NCI-H526 treated with DMSO at 0.1 percent for 48 hours (cell line): ENCODE measurements around the gene SSR1.
A peak's percentile ranks its signal among the peaks of the same experiment; 100 is the strongest.
"Not testable (repeated sequence)": the region's sequence is repeated elsewhere in the genome, so short reads cannot be mapped to it uniquely, and the experiment has no call there.

ENCODE experiments used
- DNase-seq: peaks from one replicate; lab custom pipeline; 2025; lab: John Stamatoyannopoulos, UW

Gene SSR1

DNA sequence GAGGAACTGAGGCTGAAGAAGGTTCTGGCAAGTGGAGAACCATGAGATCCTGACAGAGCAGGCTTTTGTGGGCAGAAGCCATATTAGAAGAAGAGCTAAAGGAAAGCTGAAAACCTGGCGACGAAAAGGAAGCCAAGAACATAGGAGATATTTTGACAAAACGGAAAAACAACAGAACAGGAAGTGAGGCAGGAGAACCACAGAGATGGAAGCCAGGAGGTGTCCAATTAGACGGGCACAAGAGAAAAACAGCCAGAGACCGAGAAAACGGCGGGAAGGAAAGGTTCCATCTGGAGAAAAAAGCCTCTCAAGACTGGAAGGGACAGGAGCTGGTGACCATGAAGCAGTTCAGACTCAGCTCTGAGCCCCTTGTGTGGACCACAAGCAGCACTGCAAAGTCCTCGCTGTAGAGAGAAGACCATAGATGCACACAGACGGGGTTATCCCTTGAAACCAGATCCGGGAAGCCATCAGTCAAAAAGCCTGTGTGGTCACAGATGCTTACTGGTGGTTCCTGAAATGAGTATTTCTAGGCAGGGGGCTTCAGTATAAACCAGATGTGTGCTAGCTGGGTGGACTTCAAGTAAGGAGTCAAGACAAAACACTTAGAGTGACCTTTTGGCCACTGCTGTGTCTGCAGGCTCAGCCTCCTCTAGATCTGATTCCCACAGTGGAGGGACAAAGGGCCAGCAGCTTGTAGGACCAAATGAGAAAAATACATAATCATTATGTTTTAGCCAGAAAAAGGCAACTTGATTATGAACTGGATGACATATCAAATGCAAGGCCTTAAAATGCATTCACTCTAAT lies 30.7 kb downstream of the SSR1 start:
- no peak for DNase-seq

DNA sequence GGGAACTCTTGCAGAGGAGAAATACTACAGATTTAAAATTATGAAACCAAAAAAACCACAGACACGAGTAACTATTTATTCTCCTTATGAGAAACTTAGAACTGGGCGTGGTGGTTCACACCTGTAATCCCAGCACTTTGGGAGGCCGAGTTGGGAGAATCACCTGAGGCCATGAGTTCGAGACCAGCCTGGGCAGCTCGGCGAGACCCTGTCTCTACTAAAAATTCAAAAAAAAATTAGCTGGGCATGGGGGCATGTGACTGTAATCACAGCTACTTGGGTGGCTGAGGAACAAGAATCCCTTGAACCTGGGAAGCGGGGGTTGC lies 36.8 kb downstream of the SSR1 start:
- DNase-seq, result no peak

DNA sequence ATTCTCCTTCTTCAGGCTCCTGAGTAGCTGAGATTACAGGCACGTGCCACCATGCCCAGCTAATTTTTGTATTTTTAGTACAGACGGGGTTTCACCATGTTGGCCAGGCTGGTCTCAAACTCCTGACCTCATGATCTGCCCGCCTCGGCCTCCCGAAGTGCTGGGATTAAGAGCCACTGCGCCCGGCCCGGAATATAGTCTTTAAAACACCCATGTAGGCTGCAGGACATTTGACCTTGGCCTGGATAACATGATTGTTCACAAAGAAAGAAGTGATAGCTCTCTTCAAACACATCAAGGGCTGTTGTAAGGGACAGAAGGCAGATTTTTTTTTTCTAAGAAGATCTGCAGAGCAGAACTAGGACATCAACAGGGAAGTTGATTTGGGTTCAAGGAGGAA lies 38.5 kb downstream of the SSR1 start:
- DNase-seq, result not testable (repeated sequence)

DNA sequence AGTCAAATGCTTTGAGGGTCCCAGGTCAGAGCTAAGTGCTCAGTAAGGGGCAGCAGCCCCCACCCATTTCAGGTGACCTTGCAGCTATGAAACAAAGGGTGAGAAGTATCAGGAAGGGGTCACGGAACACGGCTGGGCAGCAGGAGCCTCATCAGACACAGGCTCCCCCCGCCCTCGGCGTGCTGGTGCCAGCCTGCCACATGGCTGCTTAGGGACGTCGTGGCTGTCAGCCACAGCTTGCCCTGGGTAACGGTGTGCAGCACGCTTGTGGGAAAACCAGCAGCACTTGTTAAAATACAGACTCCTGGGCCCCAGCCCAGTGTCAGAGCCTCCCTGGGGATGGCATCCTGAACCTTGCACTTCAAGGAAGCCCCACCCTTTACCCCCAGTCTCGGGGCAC lies 39.3 kb downstream of the SSR1 start:
- DNase-seq, result no peak

DNA sequence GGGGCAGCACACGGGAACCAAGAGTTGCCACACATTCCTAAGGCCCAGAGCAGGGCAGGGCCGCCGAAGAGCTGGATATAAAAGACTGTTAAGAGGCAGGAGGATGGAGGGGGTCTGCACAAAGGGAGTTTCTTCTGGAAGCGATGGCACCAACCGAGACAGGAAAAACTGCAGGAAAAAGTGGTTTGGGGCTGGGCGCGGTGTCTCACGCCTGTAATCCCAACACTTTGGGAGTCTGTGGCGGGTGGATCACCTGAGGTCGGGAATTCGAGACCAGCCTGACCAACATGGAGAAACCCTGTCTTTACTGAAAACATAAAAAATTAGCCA lies 41.8 kb downstream of the SSR1 start:
- no peak for DNase-seq

DNA sequence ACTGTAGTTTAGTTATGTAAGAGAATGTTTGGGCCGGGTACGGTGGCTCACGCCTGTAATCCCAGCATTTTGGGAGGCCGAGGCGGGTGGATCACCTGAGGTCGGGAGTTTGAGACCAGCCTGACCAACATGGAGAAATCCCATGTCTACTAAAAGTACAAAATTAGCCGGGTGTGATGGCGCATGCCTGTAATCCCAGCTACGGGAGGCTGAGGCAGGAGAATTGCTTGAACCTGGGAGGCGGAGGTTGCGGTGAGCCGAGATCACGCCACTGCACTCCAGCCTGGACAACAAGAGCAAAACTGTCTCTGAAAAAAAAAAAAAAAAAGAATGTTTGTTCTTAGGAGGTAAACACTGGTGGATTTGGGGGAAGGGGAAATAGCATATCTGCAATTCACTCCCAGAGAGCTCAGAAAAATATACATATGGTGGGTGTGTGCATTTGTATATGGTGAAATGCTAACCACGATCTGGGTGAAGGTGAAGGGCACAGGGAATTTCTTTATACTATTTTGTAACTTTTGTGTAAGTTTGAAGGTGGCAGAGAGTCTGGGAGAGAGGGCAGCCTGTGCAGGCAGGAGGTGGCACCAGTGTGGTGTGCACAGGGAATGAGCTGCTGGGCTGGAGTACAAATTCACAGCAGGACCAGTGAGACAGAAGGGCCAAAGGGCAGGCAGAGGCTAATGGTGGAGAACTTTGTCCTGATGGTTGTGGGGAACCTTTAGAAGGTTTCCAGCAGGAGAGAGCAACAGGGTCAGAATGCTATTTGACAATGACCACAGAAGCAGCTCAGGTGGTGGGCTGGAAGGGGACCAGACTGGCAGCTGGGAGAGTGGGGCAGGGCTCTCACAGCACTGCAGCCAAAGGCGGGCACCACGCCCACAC lies 42.4 kb downstream of the SSR1 start:
- no peak for DNase-seq

DNA sequence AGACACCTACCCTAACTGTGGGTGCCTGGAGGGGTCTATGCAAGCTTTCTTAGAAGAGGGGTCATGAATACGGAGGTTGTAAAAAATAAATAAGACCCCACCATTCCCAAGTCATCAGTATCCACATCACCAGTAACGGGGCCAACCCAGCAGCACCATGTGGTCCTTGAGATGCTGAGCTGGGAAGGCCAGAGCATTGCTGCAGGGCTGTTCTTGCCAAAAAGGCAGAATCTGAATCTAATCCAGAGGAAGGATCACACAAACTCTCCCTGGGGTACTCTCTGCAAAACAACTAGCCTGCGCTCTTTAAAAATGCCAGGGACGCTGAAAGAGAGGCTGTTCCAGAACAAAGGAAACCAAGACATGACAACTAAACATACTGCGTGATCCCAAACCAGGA lies 43.2 kb downstream of the SSR1 start:
- DNase-seq, result no peak

DNA sequence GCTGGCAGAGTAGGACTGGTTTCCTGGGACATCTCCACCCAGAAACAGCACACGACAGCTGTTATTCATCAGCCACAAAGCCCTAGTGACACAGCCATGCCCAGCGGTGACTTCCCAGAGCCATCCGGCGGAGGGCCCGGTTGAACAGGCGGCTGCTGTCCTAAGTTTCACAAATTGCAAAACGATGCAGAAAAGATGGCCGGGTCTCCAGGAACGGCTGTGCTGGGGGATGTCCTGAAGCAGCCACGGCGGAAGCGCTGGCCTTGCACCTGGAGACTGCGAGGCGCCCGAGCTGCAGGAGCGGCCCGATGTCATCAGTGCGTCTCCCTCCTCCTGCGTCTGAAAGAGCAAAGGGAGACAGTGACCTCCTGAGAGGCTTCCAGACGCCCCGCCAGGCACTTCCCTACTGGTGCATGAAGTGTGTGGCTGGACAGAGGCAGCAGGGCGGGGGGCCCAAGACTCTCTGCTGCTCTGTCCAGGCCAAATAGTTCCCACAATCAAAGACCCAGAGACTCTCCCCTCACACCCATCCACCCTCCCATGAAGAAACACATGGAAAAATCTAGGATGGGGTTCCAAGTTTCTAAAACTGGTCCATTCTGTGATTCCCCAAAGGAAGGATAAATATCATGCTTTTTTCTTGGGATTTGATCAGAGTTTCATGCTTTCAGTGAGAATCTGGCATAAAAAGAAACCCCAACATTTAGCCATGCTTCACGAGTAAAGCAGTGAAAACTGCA lies 44.0 kb downstream of the SSR1 start:
- no peak for DNase-seq

DNA sequence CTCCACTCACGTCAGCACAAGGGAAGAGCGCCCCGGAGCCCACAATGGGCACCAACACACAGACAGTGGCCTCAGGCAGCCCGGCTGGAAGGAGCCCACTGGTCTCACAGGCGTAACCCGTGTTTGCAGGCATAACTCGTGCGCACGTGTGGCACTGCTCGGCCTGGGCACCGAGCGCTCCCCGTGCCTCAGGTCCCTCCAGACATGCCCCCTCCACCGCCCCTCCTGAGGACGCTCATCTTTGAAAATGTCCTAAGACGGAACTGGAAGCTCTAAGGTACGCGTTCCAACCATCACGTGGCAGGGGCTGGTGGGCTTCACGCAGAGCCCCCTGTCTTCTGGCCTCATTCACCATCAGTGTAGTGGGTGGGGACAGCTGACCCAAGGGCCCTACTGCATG lies 44.6 kb downstream of the SSR1 start:
- no peak for DNase-seq

DNA sequence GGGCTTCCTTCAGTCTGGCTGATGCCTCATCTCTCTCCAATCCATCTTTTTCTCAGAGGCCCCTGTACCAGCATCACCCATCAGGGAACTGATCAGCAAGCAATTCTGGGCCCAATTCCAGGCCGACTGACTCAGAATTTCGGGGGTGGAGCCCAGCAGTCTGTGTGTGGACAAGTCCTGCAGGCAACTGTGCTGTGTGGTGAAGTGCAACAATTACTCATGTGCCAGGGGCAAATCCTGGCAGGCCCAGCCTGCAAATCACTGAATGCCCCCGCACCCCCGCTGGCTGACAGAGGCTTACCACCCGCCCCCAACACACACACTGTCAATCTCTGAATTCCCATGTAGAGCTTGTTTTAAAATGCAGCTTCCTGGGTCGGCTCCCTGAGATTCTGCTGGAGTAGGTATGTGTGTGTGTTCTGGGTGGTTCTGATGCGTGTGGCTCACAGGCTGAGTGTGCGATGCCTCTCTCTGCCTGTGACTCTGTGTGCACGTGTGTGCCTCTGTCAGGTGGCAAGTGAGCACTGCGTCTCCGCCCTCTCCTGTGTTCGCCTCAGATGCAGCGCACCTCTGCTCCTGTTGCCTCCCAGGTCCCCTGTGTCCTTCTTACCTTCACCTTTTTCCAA lies 45.4 kb downstream of the SSR1 start:
- no peak for DNase-seq

DNA sequence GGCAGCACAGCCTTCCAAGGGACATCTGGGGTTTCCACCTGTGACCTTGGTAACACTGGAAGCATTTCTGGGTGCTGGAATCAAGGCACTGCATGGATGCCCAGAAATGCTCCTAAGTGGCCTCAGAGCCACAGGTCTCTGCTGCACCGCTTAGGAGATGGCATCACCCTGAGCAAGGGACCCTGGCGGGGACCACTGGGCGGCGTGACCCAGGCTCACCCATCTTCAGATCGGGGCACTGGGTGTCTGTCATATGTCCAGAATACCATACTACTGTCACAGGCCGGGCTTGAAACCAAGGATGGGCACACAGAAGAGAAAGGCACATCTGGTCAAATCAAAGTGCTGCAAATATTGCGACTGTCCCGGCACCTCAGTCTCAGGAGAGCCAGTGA lies 45.9 kb downstream of the SSR1 start:
- DNase-seq, result no peak

DNA sequence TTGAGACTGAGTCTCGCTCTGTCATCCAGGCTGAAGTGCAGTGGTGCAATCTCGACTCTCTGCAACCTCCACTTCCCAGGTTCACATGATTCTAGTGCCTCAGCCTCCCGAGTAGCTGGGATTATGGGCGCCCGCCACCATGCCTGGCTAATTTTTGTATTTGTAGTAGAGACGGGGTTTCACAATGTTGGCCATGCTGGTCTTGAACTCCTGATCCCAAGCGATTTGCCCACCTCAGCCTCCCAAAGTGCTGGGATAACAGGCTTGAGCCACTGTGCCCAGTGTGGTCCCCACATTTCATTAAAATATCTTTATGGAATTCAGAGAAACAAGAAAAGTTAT lies 47.6 kb downstream of the SSR1 start:
- DNase-seq, result not testable (repeated sequence)

DNA sequence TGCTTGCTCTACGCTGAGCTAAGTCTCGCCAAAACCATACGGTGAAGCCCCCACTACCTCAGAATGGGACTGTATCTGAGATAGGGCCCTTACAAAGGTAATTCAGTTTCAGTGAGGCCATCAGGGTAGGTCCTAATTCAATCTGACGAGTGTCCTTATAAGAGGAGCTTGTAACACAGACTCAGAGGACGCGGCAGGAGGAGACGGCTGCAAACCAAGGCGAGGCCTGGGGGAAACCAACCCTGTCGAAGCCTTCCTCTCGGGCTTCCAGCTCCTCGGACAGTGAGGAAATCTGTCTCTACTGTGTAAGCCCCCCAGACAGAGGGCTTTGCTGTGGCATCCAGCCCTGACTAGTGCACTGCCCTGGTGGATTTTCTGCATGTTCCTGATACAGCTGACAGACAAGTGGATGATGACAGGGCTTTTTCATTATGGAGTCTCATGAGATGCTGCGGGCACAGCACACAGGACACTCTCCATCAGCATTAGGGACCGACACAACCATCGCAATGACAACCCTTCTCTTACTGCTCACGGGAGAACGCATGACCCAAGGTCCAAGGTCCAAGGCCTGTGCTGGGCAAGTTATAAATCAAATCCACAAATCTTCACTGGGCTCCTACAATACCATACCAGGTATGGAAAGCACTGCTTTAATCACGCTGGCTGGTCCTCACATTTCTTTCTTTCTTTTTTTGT lies 48.2 kb downstream of the SSR1 start:
- DNase-seq, result no peak

DNA sequence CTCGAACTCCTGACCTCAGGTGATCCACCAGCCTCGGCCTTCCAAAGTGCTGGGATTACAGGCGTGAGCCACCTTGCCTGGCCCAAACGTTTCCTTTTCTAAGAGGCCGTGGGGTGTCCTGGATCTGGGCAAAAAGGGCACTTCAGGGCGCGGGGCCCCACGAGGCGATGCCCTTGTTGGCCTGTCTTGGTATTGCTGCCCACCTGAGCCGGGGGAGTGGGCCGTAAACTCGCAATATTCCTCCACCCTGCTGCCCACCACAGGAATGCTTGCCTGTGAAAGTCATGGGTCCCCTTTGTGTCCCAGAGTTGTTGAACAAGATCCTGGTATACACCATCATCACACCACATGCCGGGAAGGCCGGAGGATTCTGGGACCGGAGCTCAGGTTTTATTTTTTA lies 49.0 kb downstream of the SSR1 start:
- no peak for DNase-seq

DNA sequence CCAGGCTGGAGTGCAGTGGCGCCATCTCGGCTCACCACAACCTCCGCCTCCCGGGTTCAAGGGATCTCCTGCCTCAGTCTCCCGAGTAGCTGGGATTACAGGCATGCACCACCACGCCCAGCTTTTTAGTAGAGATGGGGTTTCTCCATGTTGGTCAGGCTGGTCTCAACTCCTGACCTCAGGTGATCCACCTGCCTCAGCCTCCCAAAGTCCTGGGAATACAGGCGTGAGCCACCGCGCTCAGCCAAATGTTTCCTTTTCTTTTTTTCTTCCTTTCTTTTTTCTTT lies 49.5 kb downstream of the SSR1 start:
- not testable (repeated sequence) for DNase-seq

DNA sequence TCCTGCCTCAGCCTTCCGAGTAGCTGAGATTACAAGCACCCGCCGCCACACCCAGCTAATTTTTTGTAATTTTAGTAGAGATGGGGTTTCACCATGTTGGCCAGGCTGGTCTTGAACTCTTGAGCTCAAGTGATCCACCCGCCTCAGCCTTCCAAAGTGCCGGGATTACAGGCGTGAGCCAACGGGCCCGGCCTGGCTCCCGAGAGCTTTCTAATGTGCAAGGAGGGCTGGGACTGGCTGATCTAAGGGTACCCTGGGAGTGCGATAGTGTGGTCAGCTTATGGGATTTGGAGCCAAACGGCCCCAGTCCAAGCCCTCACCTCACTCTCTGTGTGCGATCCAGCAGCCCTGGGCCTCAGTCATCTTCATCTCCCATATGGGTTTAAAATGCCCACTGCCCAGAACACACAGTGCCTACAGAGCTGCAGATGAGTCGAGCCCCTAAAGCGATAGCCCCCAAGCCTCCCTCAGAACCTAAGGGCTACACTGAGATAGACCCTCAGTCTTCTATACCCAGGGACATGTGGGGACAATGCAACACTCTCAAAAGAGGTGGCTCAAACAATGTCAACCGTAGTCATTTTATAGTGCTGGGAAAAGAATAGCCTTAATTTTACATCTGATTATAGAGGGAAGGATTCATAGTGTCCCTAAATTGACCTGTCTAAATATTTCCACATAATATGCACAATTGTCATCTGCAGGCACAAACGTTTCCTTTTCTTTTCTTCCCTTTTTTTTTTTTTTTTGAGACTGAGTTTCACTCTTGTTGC lies 50.1 kb downstream of the SSR1 start:
- DNase-seq, result no peak

DNA sequence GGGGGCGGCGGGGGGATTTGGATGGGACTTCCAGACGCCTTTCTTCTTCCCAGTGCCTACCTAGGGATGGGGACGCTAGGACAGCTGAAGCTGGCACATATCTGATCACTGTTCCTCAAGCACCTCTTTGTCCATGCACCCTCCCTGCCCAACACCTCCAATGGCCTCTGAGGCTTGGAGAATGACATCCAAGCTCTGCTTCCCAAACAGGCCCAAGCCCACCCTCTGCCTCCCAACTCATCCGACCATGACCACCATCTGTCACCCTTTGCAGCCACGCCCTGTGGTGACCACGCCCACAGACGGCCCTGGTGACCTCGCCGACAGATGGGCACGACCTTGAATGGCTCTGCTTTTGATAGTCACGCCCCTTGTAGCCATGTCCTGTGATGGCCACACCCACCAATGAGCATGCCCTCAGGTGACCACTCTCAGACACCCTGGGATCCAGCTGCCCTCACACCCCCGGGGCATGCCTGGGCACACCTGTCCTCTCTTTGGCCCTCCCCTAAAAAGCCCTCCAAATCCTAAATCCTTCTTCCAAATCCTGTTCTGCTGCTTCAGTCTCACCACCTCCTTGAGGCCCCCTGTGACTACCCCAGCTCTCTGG lies 51.0 kb downstream of the SSR1 start:
- peak; percentile 15 for DNase-seq

DNA sequence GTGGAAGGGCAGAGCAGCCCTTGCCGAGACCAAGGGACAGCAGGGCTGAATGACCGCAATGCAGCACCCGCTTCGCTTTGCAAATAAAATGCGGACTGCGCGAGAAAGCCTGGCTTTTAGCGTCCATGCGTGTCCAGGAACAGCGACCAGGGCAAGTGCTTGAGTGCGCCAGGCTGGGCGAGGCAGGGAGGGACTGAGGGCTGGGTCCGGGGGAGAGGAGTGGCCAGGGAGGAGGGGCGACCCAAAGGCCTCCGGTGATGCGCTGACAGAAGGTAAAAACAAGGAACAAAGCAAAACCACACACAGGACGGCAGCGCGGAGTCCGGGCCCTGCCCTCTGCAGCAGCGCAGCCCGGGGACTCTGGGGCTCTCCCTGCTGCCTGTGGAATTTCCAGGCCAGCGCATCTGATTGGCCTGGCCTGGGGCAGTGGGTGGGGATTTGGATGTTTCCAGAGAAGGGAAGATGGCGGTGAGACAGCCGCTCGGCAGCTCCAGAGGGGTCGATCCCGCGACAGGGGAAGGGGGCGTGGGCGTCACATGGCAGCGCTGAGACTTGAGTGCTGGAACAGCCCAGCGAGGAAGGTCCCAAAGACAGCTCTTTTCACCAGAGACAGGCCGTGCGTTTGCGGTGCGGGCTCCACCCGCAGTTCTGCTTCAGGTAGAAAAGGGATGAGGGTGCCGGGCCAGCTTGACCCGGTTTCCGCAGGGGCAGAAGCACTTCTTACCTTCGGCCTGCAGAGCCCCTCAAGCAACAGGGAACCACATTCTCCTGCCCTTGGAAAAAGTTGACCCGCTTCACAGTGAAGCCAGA lies 51.8 kb downstream of the SSR1 start:
- peak; percentile 48 for DNase-seq

DNA sequence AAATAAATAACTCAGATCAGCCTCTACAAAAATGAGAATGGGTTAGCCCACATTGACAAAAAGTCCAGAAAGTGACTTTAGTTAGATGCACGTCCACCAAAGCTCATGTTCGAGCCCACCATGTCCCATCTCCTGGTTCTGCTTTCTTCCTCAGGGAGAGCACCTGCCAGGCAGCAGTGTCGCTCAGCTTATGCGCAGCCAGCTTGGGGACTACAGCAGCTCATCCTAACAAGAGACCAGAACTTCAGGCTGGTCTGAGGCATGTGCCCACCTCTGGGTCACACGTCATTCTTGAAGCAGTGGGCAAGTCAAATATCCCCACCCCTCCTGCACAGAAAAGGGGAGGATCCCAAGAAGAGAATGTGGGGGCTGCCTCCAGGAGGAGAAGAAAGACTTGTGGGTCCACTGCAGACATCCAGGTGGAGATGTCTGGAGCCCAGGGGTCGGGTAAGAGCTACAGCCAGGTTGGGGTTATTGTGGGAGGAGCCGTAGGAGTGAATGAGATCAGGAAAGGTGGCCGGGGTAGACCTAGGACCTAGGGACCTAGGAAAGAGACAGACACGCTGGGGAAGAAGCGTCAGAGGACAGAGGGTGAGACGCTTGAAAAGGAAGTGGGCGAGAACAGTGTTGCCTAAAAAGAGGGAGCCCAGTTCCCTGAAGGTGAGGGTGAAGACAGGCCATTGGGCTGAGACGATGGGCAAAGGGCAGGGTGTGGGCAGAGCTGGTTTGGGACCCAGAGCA lies 52.5 kb downstream of the SSR1 start:
- DNase-seq, result no peak
